Activated gamma-delta T cell (primary cell): ENCODE results near the gene CTNS.

Experiments
- DNase-seq: peaks from one replicate; lab custom pipeline; 2025; lab: John Stamatoyannopoulos, UW

Gene CTNS

DNA sequence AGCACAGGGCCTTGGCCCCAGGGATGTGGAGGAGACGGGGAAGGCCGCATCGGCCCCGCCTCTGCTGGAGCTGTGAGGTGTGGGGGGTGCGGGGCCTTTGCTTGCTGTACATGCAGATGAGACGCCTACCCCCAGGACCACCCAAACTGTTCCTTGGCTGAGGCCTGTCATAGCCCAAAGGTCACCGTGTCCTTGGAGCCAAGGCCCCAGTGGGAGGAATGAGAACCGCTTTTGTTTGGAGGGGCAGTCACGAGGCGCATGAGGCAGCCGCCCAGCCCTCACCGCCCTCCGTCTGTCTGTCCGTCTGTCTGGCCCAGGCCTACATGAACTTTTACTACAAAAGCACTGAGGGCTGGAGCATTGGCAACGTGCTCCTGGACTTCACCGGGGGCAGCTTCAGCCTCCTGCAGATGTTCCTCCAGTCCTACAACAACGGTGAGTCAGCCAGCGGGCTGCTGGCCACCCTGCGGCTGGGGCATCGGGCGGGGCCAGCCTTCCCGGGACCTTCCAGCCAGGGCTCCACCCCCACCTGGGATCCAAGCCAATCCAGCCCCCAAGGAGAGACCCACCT lies 23.1 kb downstream of the CTNS start:
- DNase-seq = no peak

DNA sequence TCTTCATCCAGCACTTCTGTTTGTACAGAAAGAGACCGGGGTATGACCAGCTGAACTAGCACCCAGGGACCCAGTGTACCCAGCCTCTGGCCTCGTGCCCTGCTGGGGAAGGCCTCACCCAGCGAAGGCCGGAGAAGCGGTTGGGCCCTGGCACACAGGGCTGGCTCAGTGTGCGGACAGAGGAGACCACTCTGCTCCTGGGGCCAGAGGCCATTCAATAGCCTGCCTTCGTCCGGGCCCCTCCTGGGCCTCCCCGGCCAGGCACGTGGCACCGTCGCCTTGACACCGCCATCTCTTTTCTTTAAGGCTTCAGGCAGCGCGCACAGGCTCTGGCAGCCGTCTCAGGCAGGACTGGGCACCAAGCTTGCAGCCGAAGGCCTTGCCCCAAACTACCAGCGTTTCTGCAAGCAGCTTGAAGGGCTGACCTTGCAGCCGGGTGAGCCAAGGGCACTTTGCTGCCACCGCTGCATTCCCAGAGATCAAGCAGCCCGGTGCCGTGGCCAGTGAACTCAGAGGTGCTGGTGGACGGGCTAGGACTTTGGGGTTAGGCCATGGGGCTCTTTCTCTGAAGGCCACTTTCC lies 23.8 kb downstream of the CTNS start:
- DNase-seq = no peak

DNA sequence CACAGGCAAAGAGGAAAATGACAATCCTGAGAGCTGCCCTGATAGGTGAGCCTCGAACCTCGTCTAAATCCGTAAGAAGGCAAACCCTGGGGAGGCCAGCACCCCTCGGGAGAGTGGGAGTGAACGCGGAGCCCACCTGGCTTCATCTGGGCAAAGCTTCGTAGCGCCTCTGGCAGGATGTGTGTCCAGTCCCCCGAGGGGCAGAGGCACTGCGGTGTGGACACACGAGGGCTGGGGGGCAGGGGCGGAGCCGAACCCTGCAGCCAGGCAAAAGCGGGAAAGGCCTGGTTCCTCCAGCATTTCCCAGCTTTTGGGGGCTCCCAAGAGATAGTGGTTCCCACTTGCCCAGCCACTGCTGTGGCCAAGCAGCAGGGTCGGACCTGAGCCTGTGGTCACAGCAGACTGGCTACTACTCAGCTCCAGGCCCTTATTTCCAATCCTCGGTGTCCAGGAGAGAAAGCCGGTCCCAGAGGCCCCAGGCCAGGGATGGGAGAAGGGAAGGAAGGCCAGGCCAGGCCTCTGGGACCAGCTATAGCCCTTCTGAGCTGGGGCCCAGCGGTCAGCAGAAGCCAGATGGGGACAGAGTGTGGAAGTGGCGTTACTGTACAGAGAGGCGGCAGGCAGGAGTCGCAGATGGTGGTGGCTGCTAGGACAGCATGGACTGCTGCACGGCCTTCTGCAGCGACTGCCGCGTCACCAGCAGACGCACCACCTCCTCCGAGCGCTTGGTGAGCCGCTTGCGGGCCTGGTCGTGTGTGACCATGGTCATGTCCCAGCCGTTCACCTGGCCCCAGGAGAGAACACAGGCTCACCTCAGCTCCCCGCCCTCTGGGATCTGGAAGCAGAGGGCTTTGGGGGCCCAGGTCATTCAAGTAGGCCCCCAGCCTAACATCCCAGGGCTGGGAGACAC lies 26.8 kb downstream of the CTNS start:
- DNase-seq = no peak

DNA sequence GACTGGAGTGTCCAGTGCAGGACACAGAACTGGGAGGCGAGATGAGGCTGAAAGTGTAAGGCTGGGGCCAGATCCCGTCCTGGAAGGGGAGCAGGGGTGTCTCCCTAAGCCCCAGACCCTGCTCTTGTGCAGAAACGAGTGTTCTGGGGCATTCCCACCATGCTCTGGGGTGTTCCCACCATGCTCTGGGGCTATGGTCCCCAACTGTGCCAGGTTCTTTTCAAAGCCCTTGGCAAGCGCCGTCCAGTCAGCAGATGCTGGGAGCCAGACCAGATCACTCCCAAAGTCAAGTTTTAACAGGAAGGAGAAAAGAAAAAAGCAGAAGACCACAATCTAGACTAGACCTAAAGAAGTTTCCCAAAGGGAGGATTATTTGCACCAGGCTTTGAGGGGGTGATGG lies 29.3 kb downstream of the CTNS start:
- no peak for DNase-seq

DNA sequence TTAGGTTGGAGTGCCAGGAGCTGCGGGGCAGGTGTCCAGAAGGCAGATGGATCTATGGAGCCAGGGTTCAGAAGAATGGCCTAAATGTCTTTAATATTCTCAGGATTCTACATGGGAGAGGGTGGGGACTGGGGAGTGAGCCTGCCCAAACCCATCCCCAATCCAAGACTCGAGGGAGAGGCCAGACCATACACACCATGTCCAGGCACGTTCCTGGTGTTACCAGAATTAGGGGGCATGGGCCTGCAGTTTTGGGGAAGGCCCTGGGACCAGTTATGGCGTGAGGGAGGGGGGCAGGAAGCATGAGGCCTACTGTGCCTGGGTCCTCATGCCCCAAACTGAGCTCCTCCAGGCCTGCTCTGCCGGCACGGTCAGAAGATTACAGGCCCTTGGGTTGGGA lies 30.0 kb downstream of the CTNS start:
- DNase-seq = no peak

DNA sequence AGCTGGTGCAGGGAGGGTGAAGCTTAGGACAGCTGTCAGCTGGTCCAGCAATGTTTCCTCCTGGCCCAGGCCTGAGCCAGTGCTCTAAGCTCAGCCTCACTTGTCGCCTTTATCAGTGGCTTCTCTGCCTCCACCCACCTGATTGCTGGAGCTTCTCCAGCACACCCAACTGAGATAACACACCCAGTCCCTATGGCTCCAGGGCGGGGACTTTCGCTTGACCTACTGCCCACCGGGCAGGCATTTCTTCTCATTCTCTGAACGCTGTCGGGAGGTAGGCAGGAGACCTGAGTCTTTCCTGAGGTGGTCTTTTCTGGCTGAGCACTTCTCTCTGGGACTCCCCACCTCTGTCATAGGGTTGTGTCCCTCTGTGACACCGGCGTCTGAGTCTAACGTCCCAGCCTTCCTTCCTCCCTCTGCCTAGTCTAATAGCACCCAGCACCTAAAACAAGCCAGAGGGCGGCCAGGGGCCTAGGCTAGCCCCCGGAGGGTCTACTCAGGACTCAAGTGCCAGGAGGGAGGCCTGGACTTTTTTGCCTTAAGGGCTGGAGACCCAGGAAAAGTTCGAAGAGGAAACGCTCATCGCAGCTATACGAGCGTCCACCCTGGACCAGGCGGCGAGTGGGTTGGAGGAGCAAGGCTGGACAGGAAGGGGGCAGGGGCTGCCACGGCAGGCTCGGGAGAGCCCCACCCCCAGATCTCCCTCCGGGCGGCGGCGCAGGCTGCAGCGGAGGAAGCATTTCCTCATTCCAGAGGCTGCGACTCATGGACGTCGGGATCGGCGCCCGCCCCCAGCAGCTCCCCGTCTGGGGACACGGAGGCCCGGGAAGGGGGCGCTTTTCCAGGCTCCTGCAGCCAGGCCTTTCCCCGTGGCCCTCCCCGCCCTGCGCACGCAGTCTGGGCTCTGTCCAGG lies 31.1 kb downstream of the CTNS start:
- no peak for DNase-seq

DNA sequence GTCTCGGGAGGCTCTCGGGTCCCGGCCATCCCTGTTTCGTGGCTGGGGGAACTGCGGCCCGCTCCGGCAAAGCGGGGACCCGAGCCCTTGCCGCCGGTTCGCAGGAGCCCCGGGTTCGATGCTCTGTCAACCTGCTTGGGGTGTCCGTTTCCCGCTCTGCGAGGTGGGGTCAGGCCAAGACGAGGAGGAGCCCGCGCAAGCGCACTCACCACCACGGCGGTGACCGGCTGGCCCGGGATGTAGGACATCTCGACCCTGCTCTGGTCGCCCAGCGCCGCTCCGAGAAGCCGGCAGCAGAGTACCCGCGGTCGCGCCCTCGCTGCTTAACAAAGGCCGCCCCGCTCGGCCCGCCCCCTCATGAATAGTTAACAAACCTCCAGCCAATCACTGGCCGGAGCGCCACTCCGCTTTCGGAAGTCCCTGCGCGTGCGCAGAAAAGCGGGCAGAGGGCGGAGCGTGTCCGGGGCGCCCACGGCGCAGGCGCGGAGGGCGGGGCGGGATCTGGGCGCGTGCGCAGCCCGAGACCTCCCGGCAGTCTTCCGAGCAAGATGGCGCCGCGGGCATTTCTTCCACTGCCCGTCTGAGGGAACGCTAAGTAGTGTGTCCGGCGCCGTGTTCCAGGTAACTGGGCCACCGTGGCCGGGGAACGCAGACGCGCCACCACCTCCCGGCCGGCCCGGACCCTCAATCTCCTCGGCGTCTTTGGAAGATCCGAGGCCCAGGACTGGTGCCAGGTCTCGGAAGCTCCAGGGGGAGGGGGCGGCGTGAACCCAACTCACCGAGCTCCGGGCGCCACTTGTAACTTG lies 31.9 kb downstream of the CTNS start, which contains the start of the genes EMC6 and TAX1BP3:
Gene EMC6 (plus strand): TSS at position 534 of the 806 bp plus-strand sequence. CDS start 335 bp downstream, outside the sequence.
Gene TAX1BP3 (minus strand): TSS at position 300 of the 806 bp plus-strand sequence. CDS start 52 bp downstream, at position 248.
- peak; percentile 98 for DNase-seq

DNA sequence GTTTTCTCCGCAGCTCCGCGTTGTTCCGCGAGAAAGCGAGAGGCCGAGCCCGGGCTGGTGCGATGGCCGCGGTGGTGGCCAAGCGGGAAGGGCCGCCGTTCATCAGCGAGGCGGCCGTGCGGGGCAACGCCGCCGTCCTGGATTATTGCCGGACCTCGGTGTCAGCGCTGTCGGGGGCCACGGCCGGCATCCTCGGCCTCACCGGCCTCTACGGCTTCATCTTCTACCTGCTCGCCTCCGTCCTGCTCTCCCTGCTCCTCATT lies 32.5 kb downstream of the CTNS start:
- no peak for DNase-seq

DNA sequence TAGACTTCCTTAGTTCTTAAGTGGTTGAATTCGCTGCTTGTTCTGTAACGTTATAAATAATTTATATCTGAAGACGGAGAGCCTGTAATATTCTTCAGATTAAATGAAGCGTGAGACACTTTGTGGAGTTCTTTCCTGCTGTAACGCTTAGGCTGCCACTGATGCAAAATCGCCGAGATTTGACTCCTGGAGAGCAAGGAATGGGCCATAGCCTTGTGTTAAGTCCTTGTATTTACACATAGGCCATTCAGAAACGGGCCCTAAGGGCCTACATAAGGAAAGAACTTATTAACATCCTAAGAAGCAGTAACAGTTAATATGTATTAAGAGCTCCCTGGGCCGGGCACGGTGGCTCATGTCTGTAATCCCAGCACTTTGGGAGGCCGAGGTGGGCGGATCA lies 33.0 kb downstream of the CTNS start:
- no peak for DNase-seq

DNA sequence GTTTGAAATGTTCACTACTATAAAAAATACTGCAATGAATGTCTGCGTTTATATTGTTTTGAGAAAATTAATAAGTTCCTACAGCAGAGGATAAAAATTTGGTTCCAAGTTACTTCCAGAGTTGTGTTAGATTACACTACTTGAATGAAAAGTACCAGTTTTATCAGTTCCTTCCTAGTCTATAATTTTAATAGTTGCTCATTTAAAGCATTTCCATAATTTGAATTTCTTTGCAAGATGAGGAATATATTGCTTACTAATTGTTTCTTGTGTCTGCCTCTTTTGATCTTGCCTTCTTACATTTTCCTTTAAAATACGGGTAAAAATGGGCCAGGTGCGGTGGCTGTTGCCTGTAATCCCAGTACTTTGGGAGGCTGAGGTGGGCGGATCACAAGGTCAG lies 36.0 kb downstream of the CTNS start:
- DNase-seq = no peak

DNA sequence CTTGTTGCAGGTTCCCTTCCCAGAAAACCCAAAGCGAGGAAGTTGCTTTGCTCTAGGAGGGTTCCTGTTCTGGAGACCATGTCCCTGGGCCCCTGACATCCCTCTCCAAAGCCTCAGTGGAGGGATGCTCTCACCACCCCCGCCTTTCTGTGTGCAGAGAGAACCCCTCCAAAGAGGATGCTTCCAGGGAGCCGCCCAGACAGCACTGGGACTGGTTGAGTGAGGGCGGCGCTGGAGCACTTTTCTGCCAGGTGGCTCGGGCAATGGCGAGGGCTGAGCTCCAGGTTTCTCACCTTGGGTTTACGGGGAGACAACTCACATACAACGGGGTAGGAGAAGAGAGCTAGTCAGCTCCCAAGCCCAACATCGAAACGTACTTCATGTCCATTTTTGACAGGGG lies 39.3 kb downstream of the CTNS start:
- DNase-seq = no peak

DNA sequence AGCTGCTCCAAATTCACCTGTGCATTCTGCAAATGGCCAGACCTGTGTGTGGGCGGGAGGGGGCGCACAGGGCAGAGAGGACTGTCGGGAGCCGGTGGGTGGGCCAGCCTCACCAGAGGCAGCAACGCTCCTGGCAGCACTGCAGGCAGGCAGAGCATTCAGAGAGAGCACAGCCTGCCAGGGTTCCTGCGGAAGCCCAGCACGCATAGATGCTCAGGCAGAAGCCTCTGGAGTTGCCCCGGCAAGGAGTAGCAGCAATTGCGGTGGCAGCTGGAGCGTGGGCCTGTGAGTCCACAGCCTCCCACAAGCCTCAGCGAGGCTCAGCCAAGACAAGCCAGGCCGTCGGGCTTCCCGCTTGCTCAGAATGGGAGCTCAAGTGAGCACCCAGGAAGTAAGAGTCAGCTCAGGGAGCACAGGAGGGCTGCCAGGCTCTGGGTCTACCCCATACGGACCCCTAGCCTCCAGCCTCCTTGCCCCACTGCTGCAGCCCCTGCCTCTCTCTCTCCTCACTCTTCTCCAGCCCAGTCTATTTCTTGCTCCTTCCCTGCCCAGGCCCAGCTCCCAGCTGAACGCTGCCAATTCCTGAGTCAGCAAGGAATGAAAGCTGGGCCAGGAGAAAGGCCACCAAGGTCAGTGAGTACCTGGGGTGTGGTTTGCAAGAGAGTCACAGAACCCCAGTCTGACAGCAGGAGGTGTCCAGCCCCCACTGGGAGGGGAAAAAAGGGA lies 41.7 kb downstream of the CTNS start:
- DNase-seq = no peak

DNA sequence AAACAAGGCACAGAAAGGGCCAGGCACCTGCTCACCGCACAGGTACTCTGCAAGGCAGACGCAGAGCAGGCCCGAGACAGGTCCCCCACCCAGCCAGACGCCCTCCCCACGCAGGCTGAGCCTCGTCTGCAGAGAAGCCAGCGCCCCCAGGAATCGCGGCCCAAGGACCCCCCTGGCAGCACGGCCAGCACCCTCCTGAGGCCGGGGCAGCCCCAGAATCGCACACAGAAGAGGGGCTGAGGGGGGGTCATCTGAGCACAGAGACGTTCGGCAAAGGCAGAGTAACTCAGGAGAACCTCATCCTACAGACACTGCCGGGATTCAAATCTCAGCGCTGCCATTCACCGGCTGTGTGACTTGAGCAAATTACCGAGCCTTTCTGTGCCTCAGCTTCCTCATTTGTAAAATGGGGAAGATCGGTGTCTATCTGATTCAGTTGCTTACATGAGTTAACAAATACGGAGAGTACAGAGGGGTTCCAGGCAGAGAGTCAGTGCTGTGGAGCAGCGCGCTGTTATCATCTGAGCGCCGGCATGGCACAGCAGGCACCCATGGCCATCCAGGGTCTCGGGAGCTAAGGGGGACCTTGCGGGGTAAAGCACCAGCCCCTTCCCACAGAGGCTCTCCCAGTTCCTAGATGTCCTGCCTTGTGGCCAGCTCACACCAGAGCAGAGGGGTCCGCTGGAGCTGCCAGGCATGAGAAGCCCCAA lies 42.4 kb downstream of the CTNS start:
- DNase-seq = no peak

DNA sequence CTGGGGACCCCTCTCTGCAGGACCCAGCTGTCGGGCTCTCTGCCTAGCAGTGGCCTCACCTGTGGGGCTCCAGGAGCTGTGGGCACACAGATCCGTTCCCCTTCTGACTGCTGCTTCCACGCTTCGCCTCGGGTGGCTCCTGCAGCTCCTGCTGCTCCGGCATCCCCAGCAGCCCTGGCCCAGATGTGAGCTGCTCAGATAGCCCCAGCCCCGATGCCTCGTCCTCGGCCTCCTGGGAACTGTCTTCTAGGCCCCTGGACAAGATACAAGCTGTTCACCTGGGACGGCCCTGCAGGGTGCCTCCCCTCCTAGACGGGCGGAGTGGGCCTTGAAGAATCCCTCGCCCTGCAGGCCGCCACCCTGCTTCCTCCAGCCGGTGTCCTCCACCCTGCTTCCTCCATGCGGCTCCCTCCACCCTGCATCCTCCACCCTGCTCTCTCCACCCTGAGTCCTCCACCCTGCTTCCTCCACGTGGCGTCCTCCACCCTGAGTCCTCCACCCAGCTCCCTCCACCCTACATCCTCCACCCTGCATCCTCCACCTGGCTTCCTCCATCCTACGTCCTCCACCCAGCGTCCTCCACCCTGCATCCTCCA lies 43.1 kb downstream of the CTNS start:
- DNase-seq = no peak

DNA sequence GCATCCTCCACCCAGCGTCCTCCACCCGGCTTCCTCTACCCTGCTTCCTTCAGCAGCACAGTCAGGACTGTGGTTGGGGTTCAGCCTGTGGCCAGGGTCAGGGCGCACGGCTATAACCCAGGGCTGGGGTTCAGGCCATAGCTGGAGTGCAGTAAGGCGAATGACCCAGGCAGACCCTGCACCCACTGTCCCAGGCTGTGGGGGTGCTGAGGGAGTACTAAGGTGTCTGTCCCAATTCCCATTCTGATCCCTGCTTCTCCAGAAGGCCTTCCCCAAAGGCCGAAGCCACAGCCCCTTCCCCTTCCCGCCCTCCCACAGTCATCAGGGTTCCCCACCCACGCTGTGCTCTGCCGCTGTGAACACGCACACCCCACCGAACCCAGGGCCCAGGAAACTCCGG lies 44.5 kb downstream of the CTNS start:
- no peak for DNase-seq

DNA sequence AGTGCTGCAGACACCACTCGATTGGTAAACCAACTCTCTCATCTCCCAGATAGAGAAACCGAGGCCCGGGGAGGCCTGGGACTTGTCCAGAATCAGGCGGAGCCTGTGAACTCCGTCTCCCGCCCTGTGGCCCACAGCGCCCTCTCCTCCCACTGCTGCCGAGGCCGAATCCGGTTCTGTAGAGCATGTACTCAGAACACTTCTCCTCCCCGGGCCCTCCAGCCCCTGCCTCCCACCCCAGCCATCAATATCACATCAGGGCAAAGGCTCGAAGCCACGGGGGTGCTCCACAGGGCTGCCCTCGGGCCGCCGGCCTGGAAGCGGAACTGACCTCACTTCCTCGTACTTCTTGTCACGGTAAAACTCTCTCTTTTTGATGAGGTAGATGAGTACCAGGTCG lies 45.0 kb downstream of the CTNS start:
- DNase-seq = no peak

DNA sequence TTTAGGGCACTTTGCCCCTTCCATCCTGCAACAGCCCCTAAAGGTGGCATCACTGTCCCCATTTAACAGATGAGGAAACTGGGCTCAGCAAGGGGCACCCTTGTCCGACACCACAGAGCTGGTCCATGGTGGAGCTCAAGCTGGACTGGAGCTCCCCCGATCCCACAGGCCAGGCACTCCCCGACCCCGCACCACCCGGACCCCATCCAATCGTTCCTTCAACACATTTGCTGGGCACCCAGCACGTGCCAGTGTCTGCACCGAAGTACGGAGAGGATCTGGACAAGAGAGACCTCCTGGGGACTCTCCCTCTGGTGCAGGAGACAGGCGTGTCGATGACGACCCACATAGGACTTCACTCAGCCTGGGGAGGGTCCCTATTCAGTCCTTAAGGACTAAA lies 45.5 kb downstream of the CTNS start:
- no peak for DNase-seq

DNA sequence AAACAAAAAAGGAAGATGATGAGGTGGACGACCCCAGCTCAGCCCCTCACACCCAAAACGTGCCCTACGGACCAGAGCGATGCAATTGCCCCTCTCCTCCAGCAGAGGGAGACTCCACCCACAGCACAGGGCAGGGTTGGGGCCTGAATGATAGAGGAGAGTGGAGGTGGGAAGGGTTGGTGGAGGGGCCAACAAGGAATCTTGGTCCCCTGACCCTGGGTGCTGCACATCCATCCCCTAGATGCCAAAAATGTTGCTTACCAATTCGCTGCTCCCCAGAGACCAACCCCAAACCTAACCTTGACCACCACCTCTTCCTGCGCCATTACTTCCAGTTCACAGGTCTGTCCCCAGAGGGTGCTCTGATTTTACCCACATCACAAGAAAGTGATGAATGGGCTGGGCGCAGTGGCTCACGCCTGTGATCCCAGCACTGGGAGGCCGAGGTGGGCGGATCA lies 46.5 kb downstream of the CTNS start:
- DNase-seq = no peak

DNA sequence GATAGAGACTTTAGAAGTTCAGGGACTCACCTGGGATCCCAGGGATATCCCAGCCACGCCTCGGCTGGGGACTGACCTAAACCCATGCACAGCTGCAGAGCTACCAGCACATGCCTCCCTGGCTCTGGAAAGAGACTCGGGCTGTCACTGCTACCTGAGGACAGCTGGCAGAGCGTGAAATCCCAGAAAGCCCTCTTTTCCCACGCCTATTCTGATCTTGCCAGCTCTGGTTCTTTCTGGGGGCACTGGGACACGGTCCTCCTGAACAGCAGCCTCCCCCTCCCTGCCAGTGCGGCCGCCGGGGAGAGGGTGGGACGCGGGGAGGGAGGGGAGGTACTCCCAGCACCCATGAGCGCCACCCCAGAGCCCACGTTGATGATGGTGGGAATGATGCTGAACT lies 48.6 kb downstream of the CTNS start:
- DNase-seq = no peak
